Kidney (tissue), 14 donors: ENCODE measurements around the gene COL21A1. TPM values are rescaled to one million over a fixed set of nuclear protein-coding genes. Genes with fewer than 3 reads are reported as not detected.

Source experiments
- DNase-seq, 5 donors: peaks; one replicate each; pipeline ENCODE4 v3.0.0-alpha.2; 2013 to 2020
- FAIRE-seq: peaks from 2 replicates; lab custom pipeline; 2012; peaks lifted over from hg19 to GRCh38; lab: Jason Lieb, UNC
- H3K27ac ChIP-seq, 2 donors: one replicate each; pipeline ENCODE4 v1.7.0; 2013; ENCODE audit warnings: low read depth in 2 of 2, low read length in 2 of 2, inconsistent platforms in 1 of 2
- H3K27me3 ChIP-seq: one replicate; pipeline ENCODE4 v1.7.1; 2013; ENCODE audit warnings: low read length, inconsistent platforms; ENCODE audit not compliant: control insufficient read depth, insufficient read depth
- H3K36me3 ChIP-seq, 3 donors: one replicate each; pipeline versions ENCODE4 v1.7.0 to v1.7.1; 2013; ENCODE audit warnings: low read length in 3 of 3, control low read depth in 1 of 3, inconsistent platforms in 1 of 3; ENCODE audit not compliant: insufficient read depth in 3 of 3, control insufficient read depth in 2 of 3
- H3K4me1 ChIP-seq, 3 donors: one replicate each; pipeline versions ENCODE4 v1.7.0 to v1.7.1; 2013; ENCODE audit warnings: low read length in 3 of 3, inconsistent platforms in 1 of 3, low read depth in 1 of 3; ENCODE audit not compliant: control insufficient read depth in 2 of 3, insufficient read depth in 2 of 3
- H3K4me3 ChIP-seq, 3 donors: one replicate each; pipeline versions ENCODE4 v1.7.0 to v1.8.1; 2013; ENCODE audit warnings: low read length in 3 of 3, control low read depth in 1 of 3, inconsistent platforms in 1 of 3
- H3K9ac ChIP-seq, 3 donors: one replicate each; pipeline versions ENCODE4 v1.7.0 to v1.7.1; 2013; ENCODE audit warnings: low read length in 3 of 3, control low read depth in 1 of 3, inconsistent platforms in 1 of 3
- H3K9me3 ChIP-seq, 3 donors: one replicate each; pipeline versions ENCODE4 v1.7.0 to v1.7.1; 2013; ENCODE audit warnings: low read length in 3 of 3, control low read depth in 1 of 3, inconsistent platforms in 1 of 3; ENCODE audit not compliant: control insufficient read depth in 2 of 3, insufficient read depth in 1 of 3
- intact Hi-C: fragments of 100-400 bp; cut with DNase I; formaldehyde crosslinking; loops from one replicate; pipeline ENCODE4 v1.11.1; 2022
- polyA plus RNA-seq: library from polyadenylated mRNA; stranded (reverse); fragments of 350-450 nt; fragmentation: Illumina TruSeq; extraction: RNeasy Lipid Tissue Mini Kit (QIAGEN cat#74804); gene quantifications from one replicate; pipeline ENCODE4 v1.2.3, GENCODE V29; 2014; ENCODE audit warnings: low read depth, low replicate concordance; ENCODE audit not compliant: insufficient read depth
- total RNA-seq: library from RNA; stranded (reverse); fragmentation: NEBNext Ultra II Directional; extraction: Animal tissue kit (Norgen Biotek cat#: 25700); gene quantifications from one replicate; pipeline ENCODE4 v1.2.1, GENCODE V29; 2021
- TF ChIP-seq, protein P1 (sequence below): IDR thresholded peaks from 3 replicates; pipeline ENCODE4 v1.5.1; 2012; ENCODE audit warnings: mild to moderate bottlenecking, moderate library complexity, borderline replicate concordance; ENCODE audit not compliant: insufficient read depth; ENCODE audit errors: extremely low read depth
- donor health status: control.
- donor health status: control.
- donor health status: control.
- donor health status: control.
- donor health status: control.
- donor health status: DM: yes; HTN: yes; CAD: no.
- donor health status: Normal renal cell carcinoma (clear cell type).

COL21A1 gene
- total and polyA plus RNA-seq, 2 donors from 2014 or later: 1.6 to 3.1 TPM

- no peak for DNase-seq
- no peak overlapping the region for H3K4me3 ChIP-seq
- intact Hi-C loops: no loop called here
- no peaks in the 10 kb centered on the region for H3K27me3 ChIP-seq
- no peak overlapping the region for H3K27ac ChIP-seq
- TF ChIP-seq, protein P1, sequence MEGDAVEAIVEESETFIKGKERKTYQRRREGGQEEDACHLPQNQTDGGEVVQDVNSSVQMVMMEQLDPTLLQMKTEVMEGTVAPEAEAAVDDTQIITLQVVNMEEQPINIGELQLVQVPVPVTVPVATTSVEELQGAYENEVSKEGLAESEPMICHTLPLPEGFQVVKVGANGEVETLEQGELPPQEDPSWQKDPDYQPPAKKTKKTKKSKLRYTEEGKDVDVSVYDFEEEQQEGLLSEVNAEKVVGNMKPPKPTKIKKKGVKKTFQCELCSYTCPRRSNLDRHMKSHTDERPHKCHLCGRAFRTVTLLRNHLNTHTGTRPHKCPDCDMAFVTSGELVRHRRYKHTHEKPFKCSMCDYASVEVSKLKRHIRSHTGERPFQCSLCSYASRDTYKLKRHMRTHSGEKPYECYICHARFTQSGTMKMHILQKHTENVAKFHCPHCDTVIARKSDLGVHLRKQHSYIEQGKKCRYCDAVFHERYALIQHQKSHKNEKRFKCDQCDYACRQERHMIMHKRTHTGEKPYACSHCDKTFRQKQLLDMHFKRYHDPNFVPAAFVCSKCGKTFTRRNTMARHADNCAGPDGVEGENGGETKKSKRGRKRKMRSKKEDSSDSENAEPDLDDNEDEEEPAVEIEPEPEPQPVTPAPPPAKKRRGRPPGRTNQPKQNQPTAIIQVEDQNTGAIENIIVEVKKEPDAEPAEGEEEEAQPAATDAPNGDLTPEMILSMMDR: no peak
- FAIRE-seq: no peak
- H3K36me3 ChIP-seq: no peaks in the 10 kb centered on the region
- no peaks in the 10 kb centered on the region for H3K9me3 ChIP-seq
- no peaks in the 10 kb centered on the region for H3K4me1 ChIP-seq
- H3K9ac ChIP-seq: no peak overlapping the region
Observed at GRCh38 chr6:56278171-56278591, 30.8 kb upstream of the COL21A1 start.

- TF ChIP-seq, protein P1: no peak
Observed at GRCh38 chr6:56270812-56271441, 23.5 kb upstream of the COL21A1 start.

GRCh38 chr6:56268266-56268665 is 20.9 kb upstream of the COL21A1 start:
- TF ChIP-seq, protein P1: no peak
- Histone ChIP-seq H3K27me3 (no peaks in the 10 kb centered on the region), H3K9me3 (peaks cover 0 to 9% (median 0%) of the 10 kb centered on the region in 3 donors), H3K9ac (no peak overlapping the region), H3K27ac (no peak overlapping the region), H3K4me1 (no peaks in the 10 kb centered on the region), H3K4me3 (no peak overlapping the region), H3K36me3 (no peaks in the 10 kb centered on the region)
- DNase-seq (no peak), FAIRE-seq (no peak)
- intact Hi-C loops: no loop called here

More at GRCh38 chr6:56270812-56271441, 23.5 kb upstream of the COL21A1 start:
- Histone ChIP-seq H3K27ac (no peak overlapping the region), H3K4me1 (no peaks in the 10 kb centered on the region), H3K27me3 (no peaks in the 10 kb centered on the region), H3K9ac (no peak overlapping the region), H3K36me3 (no peaks in the 10 kb centered on the region), H3K4me3 (no peak overlapping the region), H3K9me3 (peaks cover 0 to 9% (median 0%) of the 10 kb centered on the region in 3 donors)
- DNase-seq (no peak), FAIRE-seq (no peak)
- intact Hi-C loops: no loop called here
